Stomach (tissue), 9 donors: ENCODE results near the gene ZNF202. TPM values are rescaled to one million over a fixed set of nuclear protein-coding genes. Genes with fewer than 3 reads are reported as not detected.
A peak's percentile ranks its signal among the peaks of the same experiment; 100 is the strongest.
"Not testable (repeated sequence)": the region's sequence is repeated elsewhere in the genome, so short reads cannot be mapped to it uniquely, and the experiment has no call there.

Source experiments
- DNase-seq, 2 donors: peaks; one replicate each; pipeline versions ENCODE4 v3.0.0 to v3.0.0-alpha.2; 2013 to 2019
- H3K27ac ChIP-seq, 5 donors: fragments of 200-600 bp in 4 of 5; sonication (generic) in 4 of 5; one replicate each; pipeline ENCODE4 v1.5.1; 2013 to 2019; ENCODE audit warnings: mild to moderate bottlenecking in 1 of 5, moderate library complexity in 1 of 5
- H3K27me3 ChIP-seq, 3 donors: fragments of 200-600 bp; sonication (generic); one replicate each; pipeline ENCODE4 v1.5.1; 2017 to 2019; ENCODE audit warnings: mixed run types in 1 of 3
- H3K36me3 ChIP-seq, 4 donors: fragments of 200-600 bp; sonication (generic); 1 replicate in 3 of 4; 2 replicates in 1 of 4; pipeline ENCODE4 v1.5.1; 2016 to 2019
- H3K4me1 ChIP-seq, 4 donors: fragments of 200-600 bp; sonication (generic); one replicate each; pipeline ENCODE4 v1.5.1; 2016 to 2019
- H3K4me3 ChIP-seq, 4 donors: fragments of 200-600 bp; sonication (generic) in 3 of 4; one replicate each; pipeline ENCODE4 v1.5.1; 2016 to 2019; ENCODE audit warnings: mild to moderate bottlenecking in 1 of 4
- H3K9me3 ChIP-seq, 4 donors: fragments of 200-600 bp; sonication (generic); one replicate each; pipeline ENCODE4 v1.5.1; 2016 to 2019
- CTCF ChIP-seq, 7 experiments: fragments of 450-650 bp in 4 of 7; fragments of 200-600 bp in 3 of 7; sonication (generic) in 3 of 7; IDR thresholded peaks; one replicate each; pipeline ENCODE4 v1.5.1; 2016 to 2019; ENCODE audit warnings: antibody characterized with exemption in 7 of 7, control low read depth in 2 of 7, mild to moderate bottlenecking in 1 of 7
- EP300 ChIP-seq: sonication (generic); formaldehyde crosslinking; IDR thresholded peaks from one replicate; pipeline ENCODE4 v1.6.1; 2017; ENCODE audit warnings: antibody characterized with exemption
- POLR2A ChIP-seq, 4 donors: fragments of 450-650 bp; IDR thresholded peaks; one replicate each; pipeline ENCODE4 v1.6.1; 2016; ENCODE audit warnings: antibody characterized with exemption in 4 of 4, control low read depth in 2 of 4, mild to moderate bottlenecking in 1 of 4, moderate library complexity in 1 of 4
- POLR2AphosphoS5 ChIP-seq, 3 donors: sonication (generic); formaldehyde crosslinking; IDR thresholded peaks; one replicate each; pipeline ENCODE4 v1.6.1; 2016; ENCODE audit warnings: antibody characterized with exemption in 3 of 3
- WGBS, 5 donors: extraction: QIAGEN DNeasy Blood & Tissue Kit in 3 of 5; methylation state at CpG; one replicate each; pipeline versions ENCODE4 v1.1.5 to v1.1.7; 2013 to 2018; 5-methylcytosine and 5-hydroxymethylcytosine counted together
- intact Hi-C: fragments of 100-400 bp; cut with DNase I; formaldehyde crosslinking; loops from one replicate; pipeline ENCODE4 v1.15.1; 2023; ENCODE audit warnings: low total_unique reads
- polyA plus RNA-seq, 3 donors: library from polyadenylated mRNA; stranded (reverse); fragments of 200-250 nt; gene quantifications; one replicate each; pipeline ENCODE4 v1.2.3, GENCODE V29; 2013
- total RNA-seq, 5 donors: library from RNA; depleted of rRNA; stranded (reverse); fragments of >200 nt; gene quantifications; one replicate each; pipeline versions ENCODE4 v1.1.0 to v1.2.3, GENCODE V29; 2014 to 2016
- donor health status: healthy with polysubstance abuse.
- donor health status: Bipolar disorder and iron deficiency.
- donor health status: healthy.

Gene ZNF202
- total and polyA plus RNA-seq, 8 donors = 1.7 to 17.4 (median 4.6) TPM

DNA sequence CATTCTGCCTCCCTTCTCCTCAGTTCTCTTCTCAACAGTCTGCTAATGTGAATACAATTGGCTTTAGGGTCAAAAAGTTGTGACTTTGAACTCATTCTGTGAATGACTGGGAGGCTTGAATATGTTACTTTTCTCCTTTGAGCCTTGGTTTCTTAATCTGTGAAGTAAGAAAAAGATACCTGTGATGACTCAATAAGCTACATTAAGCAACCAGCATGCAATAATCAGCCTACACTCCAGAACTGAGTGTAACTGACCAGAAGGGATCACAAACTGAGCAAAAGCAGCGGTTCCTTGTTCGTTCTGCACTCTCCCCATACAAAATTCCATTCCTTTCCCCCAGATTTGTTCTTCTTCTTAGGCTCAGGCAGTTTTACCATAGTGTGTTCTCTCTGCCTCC, 23.4 kb downstream of the ZNF202 start:
- TF ChIP-seq POLR2AphosphoS5 (IDR thresholded peaks at IDR 0.05) (no peak), EP300 (no peak), POLR2A (IDR thresholded peaks at IDR 0.05) (no peak), CTCF (IDR thresholded peaks at IDR 0.05) (no peak)
- intact Hi-C loops = loop anchor here (10.0 kb wide), 1 partner anchor 203 kb away; no protein-coding TSS in a partner anchor
- peaks cover 0 to 2% (median 0%) of the 10 kb centered on the region in 4 donors for H3K36me3 ChIP-seq
- H3K4me3 ChIP-seq = no peak overlapping the region
- no peak overlapping the region for H3K27ac ChIP-seq
- no peak for DNase-seq
- H3K27me3 ChIP-seq = peaks cover 0 to 4% (median 0%) of the 10 kb centered on the region in 3 donors
- no peaks in the 10 kb centered on the region for H3K4me1 ChIP-seq
- 83 to 95% (median 94%) methylated on average over 2 of the region's 2 CpGs for WGBS, 5 donors
- no peaks in the 10 kb centered on the region for H3K9me3 ChIP-seq

- WGBS, 5 donors = 75 to 82% (median 79%) methylated on average over 3 of the region's 3 CpGs
Measured at GRCh38 chr11:123712627-123713026, 28.8 kb downstream of the ZNF202 start.

DNA sequence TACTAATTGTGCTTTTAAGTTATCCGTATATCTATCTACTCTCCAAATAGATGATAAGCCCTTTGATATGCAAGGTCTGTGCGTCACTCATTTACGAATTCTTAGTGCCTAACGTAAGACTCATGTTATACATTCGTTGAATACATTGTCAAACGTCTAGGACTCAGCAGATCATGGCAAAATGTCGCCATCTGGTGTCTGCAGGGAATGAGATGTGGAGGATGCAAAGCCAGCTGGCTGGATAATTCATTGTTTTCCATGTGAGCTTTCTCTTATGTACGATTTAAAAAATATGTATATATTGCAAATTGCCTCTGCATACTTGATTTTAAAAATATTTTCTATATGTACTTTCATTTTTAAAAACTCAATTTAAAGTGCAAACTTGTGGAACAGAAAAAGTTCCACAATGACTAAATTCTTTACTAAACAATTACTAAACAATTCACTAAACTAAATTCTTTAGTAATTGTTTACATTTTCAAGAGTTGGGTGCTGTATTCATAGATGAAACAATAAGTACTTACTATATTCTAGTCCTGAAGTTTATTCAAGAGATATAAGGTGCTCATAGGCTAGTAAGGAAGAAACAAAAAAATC, 33.8 kb downstream of the ZNF202 start:
- peak in 1 of 3 donors; percentile 13 for TF ChIP-seq POLR2AphosphoS5 (IDR thresholded peaks at IDR 0.05)
- peak in 5 of 7 experiments; percentile 14 to 67 (median 44) for TF ChIP-seq CTCF (IDR thresholded peaks at IDR 0.05)
- TF ChIP-seq EP300 = no peak
- intact Hi-C loops = loop anchor here (5.0 kb wide), 1 partner anchor 125 kb away; no protein-coding TSS in a partner anchor

More at GRCh38 chr11:123712627-123713026, 28.8 kb downstream of the ZNF202 start:
- H3K27me3 ChIP-seq = peaks cover 0 to 18% (median 0%) of the 10 kb centered on the region in 3 donors
- H3K27ac ChIP-seq, H3K9me3 ChIP-seq, H3K4me1 ChIP-seq, H3K4me3 ChIP-seq, H3K36me3 ChIP-seq, DNase-seq: not testable (repeated sequence)
- intact Hi-C loops = loop anchor here (10.0 kb wide), 1 partner anchor 198 kb away; no protein-coding TSS in a partner anchor

DNA sequence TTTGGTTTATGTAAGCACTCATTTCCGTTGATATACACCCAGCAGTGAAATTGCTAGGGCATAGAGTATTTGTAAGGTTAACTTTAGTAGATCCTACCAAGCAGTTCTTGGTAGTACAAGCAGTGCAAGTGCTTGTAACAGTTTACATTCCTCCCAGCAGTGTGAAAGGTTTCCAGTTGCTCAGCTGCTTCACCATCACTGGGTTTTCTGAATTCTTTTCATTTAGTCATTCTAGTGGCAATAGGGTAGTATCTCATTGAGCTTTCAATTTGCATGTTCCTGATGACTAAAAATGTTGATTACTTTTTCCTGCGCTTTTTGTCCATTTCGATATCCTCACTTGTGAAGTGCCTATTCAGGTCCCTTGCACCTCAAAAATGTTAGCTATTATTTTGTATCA, 34.3 kb downstream of the ZNF202 start:
- Histone ChIP-seq H3K27me3 (peaks cover 0 to 26% (median 0%) of the 10 kb centered on the region in 3 donors), H3K36me3 (no peaks in the 10 kb centered on the region), H3K27ac (no peak overlapping the region), H3K4me1 (no peaks in the 10 kb centered on the region), H3K9me3 (no peaks in the 10 kb centered on the region), H3K4me3 (no peak overlapping the region)
- 89 to 94% (median 90%) methylated on average over 3 of the region's 3 CpGs for WGBS, 5 donors
- intact Hi-C loops = loop anchor here (5.0 kb wide), 1 partner anchor 125 kb away; no protein-coding TSS in a partner anchor
- no peak for TF ChIP-seq CTCF (IDR thresholded peaks at IDR 0.05)
- no peak for TF ChIP-seq EP300
- no peak for TF ChIP-seq POLR2AphosphoS5 (IDR thresholded peaks at IDR 0.05)
- TF ChIP-seq POLR2A (IDR thresholded peaks at IDR 0.05) = no peak
- no peak for DNase-seq

More for the DNA sequence above, 33.8 kb downstream of the ZNF202 start:
- Histone ChIP-seq H3K27me3 (peaks cover 0 to 23% (median 0%) of the 10 kb centered on the region in 3 donors), H3K36me3 (no peaks in the 10 kb centered on the region), H3K4me1 (no peaks in the 10 kb centered on the region), H3K4me3 (no peak overlapping the region), H3K27ac (no peak overlapping the region), H3K9me3 (no peaks in the 10 kb centered on the region)
- 3 to 5% (median 3%) methylated on average over 8 of the region's 8 CpGs for WGBS, 5 donors
- peak; percentile 59 to 91 for DNase-seq

- Histone ChIP-seq H3K4me1 (no peaks in the 10 kb centered on the region), H3K27ac (no peak overlapping the region), H3K27me3 (peaks cover 0 to 26% (median 0%) of the 10 kb centered on the region in 3 donors), H3K36me3 (no peaks in the 10 kb centered on the region), H3K9me3 (no peaks in the 10 kb centered on the region), H3K4me3 (no peak overlapping the region)
- intact Hi-C loops = no loop called here
- no peak for TF ChIP-seq POLR2AphosphoS5 (IDR thresholded peaks at IDR 0.05)
- TF ChIP-seq POLR2A (IDR thresholded peaks at IDR 0.05) = no peak
- no peak for TF ChIP-seq CTCF (IDR thresholded peaks at IDR 0.05)
- TF ChIP-seq EP300 = no peak
- WGBS, 5 donors = 76 to 92% (median 78%) methylated on average over 3 of the region's 3 CpGs
- DNase-seq = no peak
Measured at GRCh38 chr11:123704341-123704740, 37.1 kb downstream of the ZNF202 start.
